GM23248 (cell line): ENCODE measurements around the gene RPAP3. TPM values are rescaled to one million over a fixed set of nuclear protein-coding genes. Genes with fewer than 3 reads are reported as not detected.
A peak's percentile ranks its signal among the peaks of the same experiment; 100 is the strongest.

Experiments used
- DNase-seq: peaks from one replicate; pipeline ENCODE4 v3.0.0-alpha.2; 2015
- H2AFZ ChIP-seq: fragments of 200-600 bp; sonication (generic); 2 replicates; pipeline ENCODE4 v1.6.1; 2016; ENCODE audit warnings: antibody characterized with exemption
- H3F3A ChIP-seq: fragments of 200-600 bp; sonication (generic); 2 replicates; pipeline ENCODE4 v1.6.1; 2016; ENCODE audit warnings: mild to moderate bottlenecking, antibody characterized with exemption, mixed run types; ENCODE audit not compliant: insufficient read depth
- H3K27ac ChIP-seq: fragments of 200-600 bp; sonication (generic); 2 replicates; pipeline ENCODE4 v1.5.1; 2016; ENCODE audit warnings: mild to moderate bottlenecking
- H3K27me3 ChIP-seq: fragments of 200-600 bp; sonication (generic); replicated peaks from 2 replicates; pipeline ENCODE4 v1.6.1; 2016; ENCODE audit warnings: mild to moderate bottlenecking; ENCODE audit not compliant: insufficient read depth
- H3K36me3 ChIP-seq: fragments of 200-600 bp; sonication (generic); 2 replicates; pipeline ENCODE4 v1.6.1; 2016; ENCODE audit warnings: low read depth, mild to moderate bottlenecking
- H3K4me1 ChIP-seq: fragments of 200-600 bp; sonication (generic); 2 replicates; pipeline ENCODE4 v1.6.1; 2016; ENCODE audit warnings: mild to moderate bottlenecking; ENCODE audit not compliant: insufficient read depth
- H3K4me2 ChIP-seq: fragments of 200-600 bp; sonication (generic); one replicate; pipeline ENCODE4 v1.6.1; 2016; ENCODE audit warnings: mild to moderate bottlenecking; ENCODE audit not compliant: unreplicated experiment
- H3K4me3 ChIP-seq: fragments of 200-600 bp; sonication (generic); 2 replicates; pipeline ENCODE4 v1.5.1; 2016; ENCODE audit warnings: mild to moderate bottlenecking
- H3K79me2 ChIP-seq: fragments of 200-600 bp; sonication (generic); 2 replicates; pipeline ENCODE4 v1.6.1; 2016; ENCODE audit warnings: mild to moderate bottlenecking; ENCODE audit not compliant: insufficient read depth
- H3K9ac ChIP-seq: fragments of 200-600 bp; sonication (generic); 2 replicates; pipeline ENCODE4 v1.6.1; 2016; ENCODE audit warnings: mild to moderate bottlenecking
- H3K9me2 ChIP-seq: fragments of 200-600 bp; sonication (generic); 2 replicates; pipeline ENCODE4 v1.6.1; 2016; ENCODE audit warnings: mixed run types, mild to moderate bottlenecking, moderate library complexity; ENCODE audit not compliant: insufficient read depth
- H3K9me3 ChIP-seq: fragments of 200-600 bp; sonication (generic); one replicate; pipeline ENCODE4 v1.6.1; 2017; ENCODE audit warnings: low read depth
- H4K20me1 ChIP-seq: fragments of 200-600 bp; sonication (generic); 2 replicates; pipeline ENCODE4 v1.6.0; 2016; ENCODE audit not compliant: insufficient read depth
- EZH2 ChIP-seq: fragments of 200-600 bp; sonication (generic); IDR thresholded peaks from 2 replicates; pipeline ENCODE4 v1.6.1; 2018; ENCODE audit warnings: antibody characterized with exemption, mild to moderate bottlenecking; ENCODE audit not compliant: insufficient read depth, poor library complexity, severe bottlenecking
- EZH2phosphoT487 ChIP-seq: fragments of 200-600 bp; sonication (generic); IDR thresholded peaks from 2 replicates; pipeline ENCODE4 v1.6.1; 2018; ENCODE audit warnings: antibody characterized with exemption, moderate library complexity, mild to moderate bottlenecking, low read depth; ENCODE audit not compliant: insufficient read depth
- whole genome bisulfite sequencing, 2 experiments: methylation state at CpG; one replicate each; pipeline ENCODE4 v1.1.6; 2015 to 2017; ENCODE audit warnings: low lambda C conversion rate in 2 of 2, low coverage in 1 of 2; ENCODE audit errors: missing lambda C conversion rate in 2 of 2; 5-methylcytosine and 5-hydroxymethylcytosine counted together
- in situ Hi-C: fragments of 300-500 bp; cut with MboI; formaldehyde crosslinking; loops from 2 replicates; pipeline ENCODE4 v1.15.0; 2020
- polyA plus RNA-seq: library from polyadenylated mRNA; unstranded; fragments of >200 nt; fragmentation: Nextera tagmentation; extraction: Ambion mirVana; gene quantifications from 2 replicates; pipeline ENCODE4 v1.2.1, GENCODE V29; 2016
- total RNA-seq: library from RNA; depleted of rRNA; stranded (reverse); fragments of >200 nt; shearing (Covaris generic); gene quantifications from 2 replicates; pipeline ENCODE4 v1.2.3, GENCODE V29; 2014

RPAP3 gene
- total and polyA plus RNA-seq, 2 experiments from 2014 or later: 16.2 to 27.8 TPM

DNA sequence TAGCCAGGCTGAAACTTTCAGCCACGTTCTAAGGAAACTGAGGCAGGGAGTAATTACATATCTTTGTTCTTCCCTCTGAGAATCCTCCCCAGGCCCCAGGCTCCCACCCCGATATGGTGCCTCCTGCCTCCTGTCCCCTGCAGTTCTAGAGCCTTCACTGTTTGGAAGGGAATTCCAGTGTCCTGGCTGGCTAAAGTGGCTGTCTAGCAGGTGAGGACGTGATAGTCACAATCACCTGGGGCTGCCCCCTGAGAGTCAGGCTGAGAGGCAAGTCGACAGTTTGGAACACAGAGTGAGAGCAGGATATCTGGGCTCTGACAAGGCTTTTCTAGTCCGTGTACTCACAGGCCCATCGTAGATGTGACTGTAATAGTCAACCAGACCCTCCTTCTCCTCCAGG lies 6.3 kb upstream of the RPAP3 start:
- no peak for DNase-seq
- no peaks in the 10 kb centered on the region for H3F3A ChIP-seq

DNA sequence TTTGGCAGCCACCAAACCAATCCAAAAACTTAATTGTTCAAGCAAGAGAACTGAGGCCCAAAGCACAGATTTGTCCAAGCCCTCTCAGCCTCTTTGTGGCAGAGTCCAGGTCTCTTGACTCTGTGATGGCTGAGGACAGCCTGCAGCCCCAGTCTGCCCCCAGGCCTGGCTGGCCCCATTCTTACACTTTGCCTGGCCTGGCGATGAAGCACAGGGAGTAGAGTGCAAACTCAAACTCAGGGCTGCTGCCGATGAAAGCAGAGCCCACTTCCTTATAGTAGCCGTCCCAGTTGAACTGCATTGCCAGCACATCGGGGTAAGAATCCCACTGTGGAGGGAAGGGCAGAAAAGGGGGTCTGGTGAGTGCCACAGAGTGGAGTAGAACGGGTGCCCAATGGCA lies 5.6 kb upstream of the RPAP3 start:
- 87 to 91% methylated on average over 5 of the region's 5 CpGs for WGBS, 2 experiments
- Histone ChIP-seq H3K4me2 (no peak overlapping the region), H3K9me2 (no peaks in the 10 kb centered on the region), H3K9ac (no peak overlapping the region), H3K36me3 (no peaks in the 10 kb centered on the region), H3K4me1 (peaks cover 12% of the 10 kb centered on the region), H3K27me3 (no peaks in the 10 kb centered on the region), H3K9me3 (no peaks in the 10 kb centered on the region), H3K27ac (no peak overlapping the region), H3K79me2 (peaks cover 14% of the 10 kb centered on the region), H2AFZ (no peak overlapping the region), H3F3A (peaks cover 2% of the 10 kb centered on the region; the same call in 1 of the 2 replicates), H4K20me1 (no peaks in the 10 kb centered on the region), H3K4me3 (no peak overlapping the region)
- no peak for DNase-seq
- in situ Hi-C loops: loop anchor here (5.0 kb wide), 1 partner anchor 126 kb away; no protein-coding TSS in a partner anchor
- no peak for TF ChIP-seq EZH2
- TF ChIP-seq EZH2phosphoT487: no peak

More for the DNA sequence above, 6.3 kb upstream of the RPAP3 start:
- in situ Hi-C loops: loop anchor here (5.0 kb wide), 1 partner anchor 125 kb away; no protein-coding TSS in a partner anchor
- Histone ChIP-seq H3K27me3 (no peaks in the 10 kb centered on the region), H4K20me1 (no peaks in the 10 kb centered on the region), H3K4me3 (no peak overlapping the region), H3K79me2 (peaks cover 10% of the 10 kb centered on the region), H3K9me3 (no peaks in the 10 kb centered on the region), H3K9me2 (no peaks in the 10 kb centered on the region), H3K36me3 (no peaks in the 10 kb centered on the region), H2AFZ (no peak overlapping the region), H3K9ac (no peak overlapping the region), H3K27ac (no peak overlapping the region), H3K4me1 (peaks cover 8% of the 10 kb centered on the region), H3K4me2 (no peak overlapping the region)
- TF ChIP-seq EZH2: no peak
- no peak for TF ChIP-seq EZH2phosphoT487
- 87 to 90% methylated on average over 6 of the region's 6 CpGs for WGBS, 2 experiments

DNA sequence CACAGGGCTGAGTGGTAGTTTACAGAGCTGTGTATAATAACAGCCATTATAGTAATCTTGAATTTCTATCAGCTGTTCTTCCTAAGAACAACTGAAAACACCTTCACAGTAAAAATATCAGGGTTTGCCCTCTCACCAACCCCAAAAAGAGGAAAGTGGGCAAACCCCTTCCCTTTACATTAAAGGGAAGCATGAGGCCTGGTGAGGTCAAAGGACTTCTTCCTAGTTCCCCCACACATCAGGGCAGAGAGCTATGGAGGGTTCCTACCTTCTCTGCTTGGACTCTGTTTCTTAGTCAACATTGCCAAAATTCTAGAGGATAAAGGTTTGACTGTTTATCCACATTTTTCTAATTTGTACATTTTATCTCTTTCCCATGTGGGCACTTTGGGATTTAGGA lies 4.4 kb upstream of the RPAP3 start:
- no peaks in the 10 kb centered on the region for H3K27me3 ChIP-seq
- H3K9me2 ChIP-seq: no peaks in the 10 kb centered on the region
- H3K9ac ChIP-seq: no peak overlapping the region
- no peaks in the 10 kb centered on the region for H3K9me3 ChIP-seq
- in situ Hi-C loops: loop anchor here (5.0 kb wide), 1 partner anchor 127 kb away; no protein-coding TSS in a partner anchor
- peaks cover 6% of the 10 kb centered on the region; the same call in 1 of the 2 replicates for H3F3A ChIP-seq
- TF ChIP-seq EZH2: no peak
- no peak for TF ChIP-seq EZH2phosphoT487
- no peak overlapping the region for H3K4me3 ChIP-seq
- H3K36me3 ChIP-seq: no peaks in the 10 kb centered on the region
- peaks cover 17% of the 10 kb centered on the region for H3K79me2 ChIP-seq
- H3K4me1 ChIP-seq: peaks cover 6% of the 10 kb centered on the region
- no peak for DNase-seq
- H2AFZ ChIP-seq: no peak overlapping the region
- H3K27ac ChIP-seq: no peak overlapping the region
- no peaks in the 10 kb centered on the region for H4K20me1 ChIP-seq
- no peak overlapping the region for H3K4me2 ChIP-seq

DNA sequence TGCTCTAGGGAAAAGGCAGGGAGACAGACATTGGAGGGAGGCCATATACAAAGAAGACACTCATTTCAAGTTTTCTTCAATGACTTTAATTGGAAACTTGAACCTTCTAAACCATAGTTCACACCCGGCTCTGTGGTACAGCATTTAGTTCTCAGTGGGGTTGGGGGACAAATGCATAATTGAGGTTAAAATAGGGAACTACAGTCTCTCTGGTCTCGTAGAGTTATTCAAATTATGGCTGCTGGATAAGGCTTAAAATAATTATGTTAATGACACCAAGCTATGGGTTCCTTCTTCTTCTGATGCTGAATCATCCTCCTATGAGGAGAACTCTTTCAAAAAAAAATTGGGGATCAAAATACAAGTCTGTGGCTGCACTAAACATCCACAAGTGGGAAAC lies 3.8 kb upstream of the RPAP3 start:
- no peaks in the 10 kb centered on the region for H4K20me1 ChIP-seq
- TF ChIP-seq EZH2 (no peak), EZH2phosphoT487 (no peak)
- 85 to 92% methylated on average over 2 of the region's 2 CpGs for WGBS, 2 experiments
- H3K4me1 ChIP-seq: 0 out of 2 replicates have a peak, but pooled peaks cover 4% of the 10 kb centered on the region
- H2AFZ ChIP-seq: no peak overlapping the region
- H3K9me3 ChIP-seq: no peaks in the 10 kb centered on the region
- no peak overlapping the region for H3K27ac ChIP-seq
- peaks cover 23% of the 10 kb centered on the region for H3K79me2 ChIP-seq
- no peak for DNase-seq
- H3K4me3 ChIP-seq: no peak overlapping the region
- in situ Hi-C loops: loop anchor here (5.0 kb wide), 1 partner anchor 128 kb away; no protein-coding TSS in a partner anchor
- no peaks in the 10 kb centered on the region for H3K36me3 ChIP-seq
- H3K9me2 ChIP-seq: no peaks in the 10 kb centered on the region
- H3K9ac ChIP-seq: no peak overlapping the region
- no peaks in the 10 kb centered on the region for H3K27me3 ChIP-seq
- H3K4me2 ChIP-seq: no peak overlapping the region
- H3F3A ChIP-seq: peaks cover 6% of the 10 kb centered on the region; the same call in 1 of the 2 replicates

DNA sequence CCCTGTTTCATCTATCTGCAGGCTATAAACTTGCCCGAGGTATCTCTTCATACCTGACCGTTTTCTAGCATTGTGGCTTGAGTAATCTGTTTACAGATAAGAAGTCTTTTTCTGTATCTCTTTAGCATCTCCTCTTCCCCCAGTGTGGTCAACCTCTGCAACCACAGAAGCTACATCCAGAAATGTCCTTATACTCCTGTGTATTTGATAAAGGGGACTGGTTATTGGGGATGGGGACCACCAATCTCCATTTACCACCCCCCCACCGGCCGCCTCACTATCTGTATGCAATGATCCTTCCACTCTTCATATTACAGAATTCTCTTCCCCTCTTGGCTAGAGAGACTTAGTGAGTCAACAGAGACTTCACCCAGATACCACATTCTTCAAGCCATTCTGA lies 3.4 kb upstream of the RPAP3 start:
- H3K9me2 ChIP-seq: no peaks in the 10 kb centered on the region
- H3K79me2 ChIP-seq: peaks cover 28% of the 10 kb centered on the region
- peak; percentile 29 for DNase-seq
- H3K9ac ChIP-seq: no peak overlapping the region
- WGBS, 2 experiments: 93% methylated on average over 4 of the region's 4 CpGs
- no peak overlapping the region for H3K27ac ChIP-seq
- H3K4me2 ChIP-seq: no peak overlapping the region
- TF ChIP-seq EZH2 (no peak), EZH2phosphoT487 (no peak)
- no peaks in the 10 kb centered on the region for H4K20me1 ChIP-seq
- H3K36me3 ChIP-seq: no peaks in the 10 kb centered on the region
- H3K9me3 ChIP-seq: no peaks in the 10 kb centered on the region
- no peak overlapping the region for H2AFZ ChIP-seq
- H3K4me3 ChIP-seq: no peak overlapping the region
- in situ Hi-C loops: no loop called here
- H3K27me3 ChIP-seq: no peaks in the 10 kb centered on the region
- H3K4me1 ChIP-seq: 0 out of 2 replicates have a peak, but pooled peaks cover 4% of the 10 kb centered on the region
- H3F3A ChIP-seq: peaks cover 6% of the 10 kb centered on the region; the same call in 1 of the 2 replicates
